ENCODE measurements around the gene MCF2L2. TPM values are rescaled to one million over a fixed set of nuclear protein-coding genes. Genes with fewer than 3 reads are reported as not detected.

Gene MCF2L2
- polyA plus RNA-seq, 1 experiment, result 0.11 TPM

DNA sequence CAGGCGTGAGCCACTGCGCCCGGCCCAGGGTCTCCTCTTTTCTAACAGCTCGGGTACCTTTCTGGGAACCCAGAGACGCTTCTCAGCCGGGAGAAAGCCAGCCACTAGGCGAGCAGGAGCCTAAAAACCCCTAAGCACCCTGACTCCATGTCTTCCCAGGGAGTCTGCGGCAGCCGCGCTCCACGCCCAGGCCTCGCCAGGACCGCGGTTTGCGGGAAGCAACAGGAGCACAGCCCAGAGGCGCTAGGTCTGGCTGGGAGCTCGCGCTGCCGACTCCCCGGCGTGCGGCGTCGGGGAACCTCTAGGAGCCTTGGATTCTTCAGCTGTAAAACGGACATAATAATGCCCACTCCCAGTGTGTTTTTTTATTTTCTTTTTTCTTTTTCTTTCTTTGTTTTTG, 264.9 kb downstream of the MCF2L2 start:
- peaks cover 13% of the 10 kb centered on the region for H3K27me3 ChIP-seq (ENCODE audit: control insufficient read depth, insufficient read depth, low read length)
- H3K4me3 ChIP-seq (ENCODE audit: low read depth, low read length), result no peak overlapping the region
- TF ChIP-seq, protein P1, sequence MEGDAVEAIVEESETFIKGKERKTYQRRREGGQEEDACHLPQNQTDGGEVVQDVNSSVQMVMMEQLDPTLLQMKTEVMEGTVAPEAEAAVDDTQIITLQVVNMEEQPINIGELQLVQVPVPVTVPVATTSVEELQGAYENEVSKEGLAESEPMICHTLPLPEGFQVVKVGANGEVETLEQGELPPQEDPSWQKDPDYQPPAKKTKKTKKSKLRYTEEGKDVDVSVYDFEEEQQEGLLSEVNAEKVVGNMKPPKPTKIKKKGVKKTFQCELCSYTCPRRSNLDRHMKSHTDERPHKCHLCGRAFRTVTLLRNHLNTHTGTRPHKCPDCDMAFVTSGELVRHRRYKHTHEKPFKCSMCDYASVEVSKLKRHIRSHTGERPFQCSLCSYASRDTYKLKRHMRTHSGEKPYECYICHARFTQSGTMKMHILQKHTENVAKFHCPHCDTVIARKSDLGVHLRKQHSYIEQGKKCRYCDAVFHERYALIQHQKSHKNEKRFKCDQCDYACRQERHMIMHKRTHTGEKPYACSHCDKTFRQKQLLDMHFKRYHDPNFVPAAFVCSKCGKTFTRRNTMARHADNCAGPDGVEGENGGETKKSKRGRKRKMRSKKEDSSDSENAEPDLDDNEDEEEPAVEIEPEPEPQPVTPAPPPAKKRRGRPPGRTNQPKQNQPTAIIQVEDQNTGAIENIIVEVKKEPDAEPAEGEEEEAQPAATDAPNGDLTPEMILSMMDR (IDR thresholded peaks at IDR 0.05; ENCODE audit: insufficient read depth, low read depth, low read length), result no peak
- DNase-seq (ENCODE audit: low read depth), result no peak
- CTCF ChIA-PET, result interaction anchor here (0.9 to 1.6 kb wide), 2 partner anchors 21 to 41 kb away, joined by 4 to 5 read pairs; no protein-coding TSS in a partner anchor
- POLR2A ChIA-PET, result no interaction called here
- no peaks in the 10 kb centered on the region for H3K36me3 ChIP-seq (ENCODE audit: control insufficient read depth, insufficient read depth, low read length)

DNA sequence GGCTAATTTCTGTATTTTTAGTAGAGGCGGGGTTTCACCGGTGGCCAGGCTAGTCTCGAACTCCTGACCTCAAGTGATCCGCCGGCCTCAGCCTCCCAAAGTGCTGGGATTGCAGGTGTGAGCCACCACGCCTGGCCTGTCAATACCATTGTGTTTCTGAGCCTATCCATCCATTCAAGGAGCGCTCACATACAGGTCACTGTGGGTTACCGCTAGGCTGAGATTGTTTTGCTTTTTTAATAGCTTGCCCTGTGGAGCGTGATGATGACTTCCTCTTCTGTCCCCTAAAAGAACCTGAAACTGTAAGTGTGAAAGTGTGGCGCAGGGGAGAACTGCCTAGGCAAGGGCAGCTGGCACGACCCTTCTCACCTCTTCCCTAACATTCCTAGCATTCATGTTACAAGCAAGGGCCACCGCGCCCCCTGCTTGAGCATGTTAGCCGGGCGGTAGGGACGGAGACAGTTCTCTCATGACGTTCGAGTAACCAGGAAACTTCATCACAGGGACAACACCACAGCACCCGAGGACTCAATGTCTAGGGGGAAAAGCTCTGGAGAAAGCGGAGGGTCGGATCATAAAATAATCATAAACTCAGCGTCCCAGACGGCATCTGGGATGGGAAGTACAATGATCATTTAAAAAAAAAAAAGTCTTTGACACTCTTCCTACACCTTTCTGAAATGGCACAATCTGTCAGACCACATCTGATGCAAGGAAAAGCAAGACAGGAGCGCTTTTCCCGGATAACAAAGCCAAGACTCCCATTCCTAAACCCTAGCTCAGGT, 266.7 kb downstream of the MCF2L2 start:
- no peaks in the 10 kb centered on the region for H3K36me3 ChIP-seq (ENCODE audit: control insufficient read depth, insufficient read depth, low read length)
- no peak for DNase-seq (ENCODE audit: low read depth)
- CTCF ChIA-PET, result interaction anchor here (1.2 to 1.6 kb wide), 3 partner anchors 23 to 223 kb away, joined by 3 to 6 read pairs (median 4); no protein-coding TSS in a partner anchor
- H3K27me3 ChIP-seq (ENCODE audit: control insufficient read depth, insufficient read depth, low read length), result peaks cover 14% of the 10 kb centered on the region
- POLR2A ChIA-PET, result no interaction called here
- TF ChIP-seq, protein P1 (IDR thresholded peaks at IDR 0.05; ENCODE audit: insufficient read depth, low read depth, low read length), result no peak
- no peak overlapping the region for H3K4me3 ChIP-seq (ENCODE audit: low read depth, low read length)

- Histone ChIP-seq H3K27me3 (ENCODE audit: control insufficient read depth, insufficient read depth, low read length) (peaks cover 14% of the 10 kb centered on the region), H3K4me3 (ENCODE audit: low read depth, low read length) (no peak overlapping the region), H3K36me3 (ENCODE audit: control insufficient read depth, insufficient read depth, low read length) (no peaks in the 10 kb centered on the region)
- ChIA-PET POLR2A (no interaction called here), CTCF (interaction anchor here (1.2 to 1.5 kb wide), 3 partner anchors 12 to 225 kb away, joined by 3 to 4 read pairs (median 3); no protein-coding TSS in a partner anchor)
- TF ChIP-seq, protein P1 (IDR thresholded peaks at IDR 0.05; ENCODE audit: insufficient read depth, low read depth, low read length), result no peak
- DNase-seq (ENCODE audit: low read depth), result no peak
These were observed 267.8 kb downstream of the MCF2L2 start for GRCh38 chr3:183160616-183161015.

DNA sequence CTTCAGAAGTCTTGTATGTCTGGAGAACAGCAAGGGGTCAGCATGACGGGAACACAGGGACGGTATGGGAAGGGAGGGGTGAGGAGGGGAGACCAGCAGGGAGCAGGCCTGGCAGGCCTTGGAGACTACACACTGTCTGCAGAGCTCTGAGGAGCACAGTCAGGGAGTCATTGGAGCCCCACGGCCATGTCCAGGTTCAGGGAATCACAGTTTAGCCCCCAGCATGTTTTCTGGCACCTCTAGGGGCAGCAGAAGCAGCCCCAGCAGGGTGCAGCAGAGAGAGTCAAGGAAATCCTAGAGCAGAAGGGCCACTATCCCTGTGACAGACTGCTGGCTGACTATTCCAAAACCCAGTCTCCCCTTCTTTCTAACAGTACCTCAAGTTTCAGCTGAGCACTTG, 269.1 kb downstream of the MCF2L2 start:
- TF ChIP-seq, protein P1 (IDR thresholded peaks at IDR 0.05; ENCODE audit: insufficient read depth, low read depth, low read length), result no peak
- DNase-seq (ENCODE audit: low read depth), result no peak
- POLR2A ChIA-PET, result no interaction called here
- CTCF ChIA-PET, result interaction anchor here (1.0 to 1.4 kb wide), 2 partner anchors 15 to 222 kb away, joined by 3 to 4 read pairs; no protein-coding TSS in a partner anchor
- no peak overlapping the region for H3K4me3 ChIP-seq (ENCODE audit: low read depth, low read length)
- H3K36me3 ChIP-seq (ENCODE audit: control insufficient read depth, insufficient read depth, low read length), result no peaks in the 10 kb centered on the region
- peaks cover 14% of the 10 kb centered on the region for H3K27me3 ChIP-seq (ENCODE audit: control insufficient read depth, insufficient read depth, low read length)

DNA sequence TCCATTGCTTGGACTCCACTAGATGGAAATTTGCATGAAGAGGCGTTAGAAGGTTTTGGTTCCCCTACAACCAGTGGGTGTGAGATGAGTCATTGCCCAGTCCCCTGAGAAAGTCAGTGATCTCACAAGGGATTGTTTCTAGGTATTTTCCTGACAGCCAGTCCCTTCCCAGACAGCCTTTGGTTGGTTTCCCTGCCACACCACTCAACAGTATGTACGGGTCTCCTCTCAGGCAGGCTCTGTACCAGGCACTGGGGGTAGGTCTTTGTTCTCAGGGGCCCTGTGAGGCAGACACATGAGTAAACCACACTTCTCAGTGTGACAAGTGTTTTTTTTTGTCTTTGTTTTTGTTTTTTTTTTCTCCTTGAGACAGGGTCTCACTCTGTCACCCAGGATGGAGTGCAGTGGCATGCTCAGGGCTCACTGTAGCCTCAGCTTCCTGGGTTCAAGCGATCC, 269.8 kb downstream of the MCF2L2 start:
- no peaks in the 10 kb centered on the region for H3K36me3 ChIP-seq (ENCODE audit: control insufficient read depth, insufficient read depth, low read length)
- DNase-seq (ENCODE audit: low read depth), result no peak
- ChIA-PET CTCF (interaction anchor here (1.0 kb wide), 1 partner anchor 15 kb away, joined by 3 read pairs; no protein-coding TSS in a partner anchor), POLR2A (no interaction called here)
- peaks cover 16% of the 10 kb centered on the region for H3K27me3 ChIP-seq (ENCODE audit: control insufficient read depth, insufficient read depth, low read length)
- TF ChIP-seq, protein P1 (IDR thresholded peaks at IDR 0.05; ENCODE audit: insufficient read depth, low read depth, low read length), result no peak
- no peak overlapping the region for H3K4me3 ChIP-seq (ENCODE audit: low read depth, low read length)

Measured in BJ (cell line).